GM18951 (cell line): ENCODE results near the gene PURA.

Experiments
- POLR2A ChIP-seq: IDR thresholded peaks from 4 replicates; pipeline ENCODE4 v1.6.1; 2011; ENCODE audit warnings: mild to moderate bottlenecking; ENCODE audit not compliant: insufficient read length, insufficient read depth; ENCODE audit errors: extremely low read depth
- in situ Hi-C: fragments of 300-500 bp; cut with MboI; formaldehyde crosslinking; loops from one replicate; pipeline ENCODE4 v1.12.0; 2022; ENCODE audit warnings: low sequenced_read_pairs, mixed read lengths, inconsistent platforms; ENCODE audit not compliant: unreplicated experiment

Gene PURA

GRCh38 chr5:140113699-140114263 lies at the start of gene PURA:
Gene PURA (plus strand): TSS chr5:140114109. CDS start chr5:140114182, 73 bp downstream.
- TF ChIP-seq POLR2A, result peak; percentile 81
- in situ Hi-C loops, result no loop called here

GRCh38 chr5:140072812-140073211 lies 41.1 kb upstream of the PURA start:
- TF ChIP-seq POLR2A, result no peak
- in situ Hi-C loops, result no loop called here

GRCh38 chr5:140073296-140073695 lies 40.6 kb upstream of the PURA start:
- TF ChIP-seq POLR2A, result no peak
- in situ Hi-C loops, result no loop called here

- in situ Hi-C loops, result no loop called here
- no peak for TF ChIP-seq POLR2A
Observed at GRCh38 chr5:140075371-140075770, 38.5 kb upstream of the PURA start.

GRCh38 chr5:140076142-140076541 lies 37.8 kb upstream of the PURA start:
- no peak for TF ChIP-seq POLR2A
- in situ Hi-C loops, result no loop called here

- no peak for TF ChIP-seq POLR2A
- in situ Hi-C loops, result no loop called here
Observed at GRCh38 chr5:140076788-140077187, 37.1 kb upstream of the PURA start.

GRCh38 chr5:140083120-140083519 lies 30.8 kb upstream of the PURA start:
- in situ Hi-C loops, result loop anchor here (5.0 kb wide), 1 partner anchor 64 kb away; no protein-coding TSS in a partner anchor
- no peak for TF ChIP-seq POLR2A

- TF ChIP-seq POLR2A, result no peak
- in situ Hi-C loops, result loop anchor here (5.0 kb wide), 1 partner anchor 64 kb away; no protein-coding TSS in a partner anchor
Observed at GRCh38 chr5:140083650-140084049, 30.3 kb upstream of the PURA start.

- in situ Hi-C loops, result loop anchor here (5.0 kb wide), 1 partner anchor 63 kb away; no protein-coding TSS in a partner anchor
- TF ChIP-seq POLR2A, result no peak
Observed at GRCh38 chr5:140084541-140084940, 29.4 kb upstream of the PURA start.

- no peak for TF ChIP-seq POLR2A
- in situ Hi-C loops, result no loop called here
Observed at GRCh38 chr5:140090251-140090650, 23.7 kb upstream of the PURA start.

GRCh38 chr5:140093179-140093578 lies 20.7 kb upstream of the PURA start:
- no peak for TF ChIP-seq POLR2A

GRCh38 chr5:140093866-140094265 lies 20.0 kb upstream of the PURA start:
- no peak for TF ChIP-seq POLR2A
- in situ Hi-C loops, result no loop called here

More at GRCh38 chr5:140093179-140093578, 20.7 kb upstream of the PURA start:
- in situ Hi-C loops, result no loop called here

GRCh38 chr5:140094889-140095288 lies 19.0 kb upstream of the PURA start:
- in situ Hi-C loops, result no loop called here
- no peak for TF ChIP-seq POLR2A

- no peak for TF ChIP-seq POLR2A
- in situ Hi-C loops, result no loop called here
Observed at GRCh38 chr5:140101179-140101578, 12.7 kb upstream of the PURA start.
